HUDEP-2 (cell line): ENCODE data around the gene METTL1.

Source experiments
- DNase-seq, 76 experiments: peaks; one replicate each; lab custom pipeline; 2025; ENCODE audit not compliant: unreplicated experiment in 76 of 76; lab: John Stamatoyannopoulos, UW

METTL1 gene

DNA sequence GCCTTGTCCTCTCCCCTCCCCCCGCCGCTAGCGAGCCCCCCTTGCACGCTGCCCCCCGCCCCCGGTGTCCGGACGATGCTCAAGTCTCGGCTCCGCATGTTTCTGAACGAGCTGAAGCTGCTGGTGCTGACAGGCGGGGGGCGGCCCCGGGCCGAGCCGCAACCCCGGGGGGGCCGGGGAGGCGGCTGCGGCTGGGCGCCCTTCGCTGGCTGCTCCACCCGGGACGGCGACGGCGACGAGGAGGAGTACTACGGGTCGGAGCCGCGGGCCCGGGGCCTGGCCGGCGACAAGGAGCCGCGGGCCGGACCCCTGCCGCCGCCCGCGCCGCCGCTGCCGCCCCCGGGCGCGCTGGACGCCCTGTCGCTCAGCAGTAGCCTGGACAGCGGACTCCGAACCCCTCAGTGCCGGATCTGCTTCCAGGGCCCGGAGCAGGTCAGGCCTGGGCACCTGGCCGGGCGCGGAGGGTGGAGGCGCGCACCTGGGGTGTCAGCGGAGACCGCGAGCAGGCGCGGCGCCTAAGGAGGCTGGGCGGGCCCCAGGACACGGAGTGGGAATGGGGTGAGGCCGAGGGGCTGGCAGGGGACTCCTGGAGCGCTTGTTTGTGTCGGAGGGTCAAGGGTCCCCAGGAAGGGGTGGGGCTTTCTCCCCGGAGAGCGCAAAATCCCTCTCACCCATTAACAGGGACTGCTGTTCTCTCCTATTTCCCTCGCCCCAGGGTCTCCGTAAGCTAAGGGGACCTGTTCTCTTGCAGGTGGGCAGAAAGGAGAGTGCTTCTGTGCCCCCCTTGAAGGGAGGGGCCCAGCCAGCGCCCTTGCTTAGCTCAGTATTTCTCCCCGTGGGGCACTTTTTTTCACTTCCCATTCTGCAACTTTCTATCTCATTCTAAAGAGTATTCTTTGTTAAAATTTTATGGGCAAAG is 16.2 kb downstream of the METTL1 start:
- peak in 1 of 76 experiments; percentile 0 for DNase-seq

- no peak for DNase-seq
These were observed 16.8 kb downstream of the METTL1 start for GRCh38 chr12:57755194-57755453.

DNA sequence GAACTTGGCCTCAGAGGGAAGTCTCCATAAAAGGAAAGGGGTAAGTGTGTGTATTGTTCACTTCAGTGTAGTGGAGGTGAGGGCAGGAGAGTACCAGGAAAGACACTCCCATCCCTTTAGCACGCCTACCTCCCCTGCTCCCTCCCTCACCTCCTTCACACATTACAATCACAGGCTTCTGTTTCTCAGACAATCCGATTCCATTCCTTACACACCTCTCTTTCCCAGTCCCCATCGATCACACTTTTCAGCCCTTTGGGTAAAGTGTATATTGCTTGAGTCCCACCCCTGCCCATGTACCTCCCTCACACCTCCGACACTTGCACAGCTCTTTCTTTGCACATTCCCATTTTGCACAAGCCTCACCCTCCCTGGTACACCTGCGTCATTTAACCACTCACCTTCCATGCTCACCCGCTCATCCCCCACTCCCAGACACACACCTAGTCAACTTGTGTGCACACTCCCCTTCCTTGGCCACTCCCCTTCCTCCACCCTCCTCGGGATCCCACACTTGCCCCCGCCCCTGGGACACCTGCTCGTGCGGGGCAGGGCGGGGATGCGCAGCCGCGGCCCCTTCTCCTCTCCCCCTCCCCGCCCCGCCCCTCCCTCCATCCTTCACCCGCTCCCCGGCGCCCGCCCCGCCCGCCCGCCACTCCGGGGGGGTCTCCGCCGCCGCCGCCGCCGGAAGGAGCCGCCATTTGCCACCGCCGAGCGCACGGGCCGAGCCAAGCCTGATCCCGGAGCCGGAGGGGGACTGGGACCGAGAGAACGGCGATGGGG is 17.3 kb downstream of the METTL1 start, which contains the start of gene MARCHF9:
Gene MARCHF9, plus strand, starts transcription at position 693 of the 783 bp plus-strand sequence. CDS start 426 bp downstream, outside the sequence.
- DNase-seq = peak in 45 of 76 experiments; percentile 2 to 61 (median 37)

- peak in 22 of 76 experiments; percentile 7 to 49 (median 20) for DNase-seq
These were observed 18.1 kb downstream of the METTL1 start for GRCh38 chr12:57753756-57754337.

GRCh38 chr12:57752668-57753000 is 19.3 kb downstream of the METTL1 start:
- no peak for DNase-seq

GRCh38 chr12:57751788-57752667 is 19.9 kb downstream of the METTL1 start, which contains the start of gene CDK4:
TSS of gene CDK4 (minus strand) at chr12:57752310. CDS start at chr12:57751717, 593 bp downstream.
- peak; percentile 70 to 100 (median 99) for DNase-seq

GRCh38 chr12:57751432-57751787 is 20.5 kb downstream of the METTL1 start:
- DNase-seq = peak in 3 of 76 experiments; percentile 37 to 49 (median 40)

DNA sequence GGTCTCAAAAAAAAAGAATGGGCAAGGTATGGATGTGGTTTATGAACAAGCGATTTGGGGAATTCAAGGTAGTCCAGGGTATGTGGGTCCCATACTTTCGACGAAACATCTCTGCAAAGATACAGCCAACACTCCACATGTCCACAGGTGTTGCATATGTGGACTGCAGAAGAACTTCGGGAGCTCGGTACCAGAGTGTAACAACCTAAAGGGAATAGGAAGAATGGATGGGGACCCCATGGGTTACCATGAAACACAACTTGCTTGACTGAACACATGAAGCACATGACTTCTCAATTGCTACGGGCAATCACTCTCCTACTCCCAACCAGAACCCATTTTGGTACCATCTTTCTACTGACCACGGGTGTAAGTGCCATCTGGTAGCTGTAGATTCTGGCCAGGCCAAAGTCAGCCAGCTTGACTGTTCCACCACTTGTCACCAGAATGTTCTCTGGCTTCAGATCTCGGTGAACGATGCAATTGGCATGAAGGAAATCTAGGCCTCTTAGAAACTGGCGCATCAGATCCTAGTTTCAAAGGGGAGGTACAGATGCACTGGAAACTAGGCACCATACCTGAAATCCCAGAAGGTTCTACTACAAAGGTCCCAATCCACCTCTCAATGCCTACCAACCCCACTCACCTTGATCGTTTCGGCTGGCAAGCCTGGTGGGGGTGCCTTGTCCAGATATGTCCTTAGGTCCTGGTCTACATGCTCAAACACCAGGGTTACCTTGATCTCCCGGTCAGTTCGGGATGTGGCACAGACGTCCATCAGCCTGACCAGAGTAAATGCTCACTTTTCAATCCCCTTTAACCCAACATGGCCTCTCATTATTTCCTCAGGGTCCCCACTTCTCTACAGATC is 21.1 kb downstream of the METTL1 start:
- DNase-seq = no peak

- DNase-seq = peak in 1 of 76 experiments; percentile 2
These were observed 22.8 kb downstream of the METTL1 start for GRCh38 chr12:57749061-57749460.

- DNase-seq = peak in 2 of 76 experiments; percentile 17 to 28
These were observed 25.9 kb downstream of the METTL1 start for GRCh38 chr12:57746025-57746424.

DNA sequence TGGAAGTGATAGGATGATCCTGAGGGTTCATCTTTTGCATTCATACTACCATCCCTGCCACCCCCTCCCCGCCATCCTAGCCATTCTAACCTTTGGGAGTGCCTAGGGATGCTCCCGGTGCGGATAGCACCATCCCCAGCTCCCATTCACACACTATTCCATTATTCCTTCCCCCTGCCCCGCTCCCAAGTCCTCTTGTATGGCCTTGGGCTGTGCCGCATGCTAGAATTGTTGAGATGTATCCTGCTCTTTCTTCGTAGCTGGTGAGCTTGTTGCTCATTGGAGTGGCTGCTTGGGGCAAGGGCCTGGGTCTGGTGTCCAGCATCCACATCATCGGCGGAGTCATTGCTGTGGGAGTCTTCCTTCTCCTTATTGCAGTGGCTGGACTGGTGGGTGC is 26.4 kb downstream of the METTL1 start:
- peak in 7 of 76 experiments; percentile 10 to 39 (median 27) for DNase-seq

DNA sequence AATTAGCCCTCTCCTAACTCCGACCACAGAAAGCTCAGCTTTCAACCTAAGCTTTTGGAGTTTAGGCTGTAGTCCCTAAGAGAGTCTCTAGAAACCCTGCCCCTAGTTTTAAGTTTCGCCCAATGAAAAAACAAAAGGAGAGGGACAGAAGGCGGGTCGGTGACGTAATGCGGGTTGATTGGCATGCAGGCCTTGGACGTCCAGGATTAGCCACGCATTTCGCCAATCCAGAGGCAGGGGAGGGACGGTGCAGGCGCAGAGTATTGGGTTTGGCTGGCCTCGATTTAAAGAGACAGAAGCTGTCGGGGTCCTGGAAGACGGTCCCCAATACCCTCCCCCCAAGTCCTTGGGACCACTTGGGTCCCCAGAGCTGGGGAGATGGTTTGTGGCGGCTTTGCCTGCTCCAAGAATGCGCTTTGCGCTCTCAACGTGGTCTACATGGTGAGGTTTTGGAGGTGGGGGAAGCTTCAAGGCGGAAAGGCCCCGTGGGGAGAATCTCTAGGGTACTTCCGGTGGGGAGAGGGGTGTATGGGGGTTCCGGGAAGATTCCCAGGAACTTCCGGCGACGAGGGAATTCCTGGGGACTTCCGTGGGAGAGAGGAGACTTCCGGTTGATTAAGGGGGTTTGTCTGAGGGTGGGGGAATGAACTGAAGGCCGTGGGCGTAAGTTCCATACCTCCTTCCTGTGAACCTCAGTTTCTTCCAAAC is 27.0 kb downstream of the METTL1 start, which contains the start of gene TSPAN31:
Gene TSPAN31, plus strand, starts transcription at position 263 of the 708 bp plus-strand sequence. Its CDS starts 116 bp downstream, at position 379.
- peak in 75 of 76 experiments; percentile 60 to 96 (median 90) for DNase-seq

DNA sequence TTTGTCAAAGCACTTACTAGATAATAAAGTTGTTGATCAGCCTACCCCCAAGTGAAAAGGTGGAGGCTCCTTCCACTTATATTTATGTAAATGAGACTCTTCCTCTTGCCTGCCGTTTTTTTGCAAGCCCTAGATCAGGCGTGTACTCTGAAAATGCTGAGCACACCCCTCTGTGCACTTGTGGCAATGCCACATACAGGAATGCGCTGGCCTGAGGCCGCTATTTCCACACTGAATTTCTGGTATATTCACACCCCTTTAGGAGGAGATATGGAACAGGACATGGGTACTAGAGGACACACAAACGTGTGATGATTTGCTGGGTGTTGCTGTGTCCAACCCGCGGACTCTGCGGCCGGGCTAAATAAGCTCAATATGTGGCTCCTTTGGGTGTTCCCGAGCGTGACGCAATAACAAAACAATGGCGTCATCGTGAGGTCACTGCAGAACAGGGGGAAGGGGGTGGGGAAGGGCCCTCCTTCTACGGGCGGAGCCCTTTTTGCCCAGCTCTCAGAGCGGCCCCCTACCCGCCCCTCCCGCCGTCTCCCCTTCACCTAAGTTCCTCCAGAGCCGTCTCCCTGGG is 27.6 kb downstream of the METTL1 start:
- DNase-seq = peak in 49 of 76 experiments; percentile 26 to 79 (median 63)

DNA sequence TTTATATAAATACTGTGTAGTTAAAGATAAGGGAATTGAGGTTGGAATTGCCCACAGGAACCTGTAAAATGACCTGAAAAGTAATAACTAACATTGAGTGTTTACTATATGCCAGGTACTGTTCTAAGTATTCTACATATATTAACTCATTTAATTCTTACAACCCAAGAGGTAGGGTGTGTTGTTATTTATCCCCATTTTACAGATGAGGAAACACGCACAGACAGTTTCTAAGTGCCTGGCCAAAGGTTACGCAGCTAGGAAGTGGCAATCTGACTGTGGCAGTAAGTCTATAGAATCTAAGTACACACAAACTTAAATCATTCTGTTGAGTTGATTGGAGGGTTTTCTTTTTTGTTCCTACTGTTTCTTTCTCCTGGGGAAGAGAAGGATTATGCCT is 28.1 kb downstream of the METTL1 start:
- DNase-seq = no peak

DNA sequence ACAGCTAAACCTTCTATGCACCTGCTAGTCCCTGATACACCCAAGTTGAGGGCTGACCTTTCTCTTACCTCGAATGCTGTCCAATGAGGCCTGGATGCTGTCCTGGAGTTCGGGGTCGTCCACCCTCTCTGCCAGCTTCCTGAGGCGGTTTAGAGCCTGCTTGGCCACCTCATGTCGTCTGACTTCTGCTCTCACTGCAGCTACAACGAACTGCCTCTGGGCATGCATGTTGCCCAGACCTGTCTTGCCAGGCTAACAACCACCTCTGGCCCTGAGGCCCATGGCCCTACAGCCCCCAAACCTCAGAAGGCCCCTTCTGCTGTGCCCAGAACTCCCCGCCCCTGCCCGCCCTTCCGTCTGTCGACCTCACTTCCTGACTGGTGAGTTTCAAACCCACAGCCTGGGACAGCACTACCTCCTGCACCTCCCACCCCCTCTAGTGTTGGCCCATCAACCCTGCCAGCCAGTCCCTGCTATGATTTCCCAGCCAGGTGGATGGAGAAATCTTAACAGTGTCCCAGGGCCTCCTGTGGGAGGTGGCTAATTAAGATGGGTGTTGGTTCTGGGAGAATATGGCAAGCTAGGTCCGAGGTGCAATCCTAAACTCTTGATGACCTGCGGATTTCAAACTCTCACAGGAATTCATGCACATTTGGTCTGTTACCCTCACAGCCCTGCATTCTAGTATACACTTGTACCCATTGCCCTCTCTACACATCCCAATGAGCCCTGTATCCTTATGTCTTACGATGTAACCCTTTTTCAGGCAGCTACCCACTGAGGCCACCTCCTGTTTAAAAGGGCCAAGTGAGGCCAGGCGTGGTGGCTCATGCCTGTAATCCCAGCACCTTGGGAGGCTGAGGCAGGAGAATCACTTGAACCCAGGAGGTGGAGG is 29.8 kb downstream of the METTL1 start:
- DNase-seq = peak in 46 of 76 experiments; percentile 5 to 68 (median 36)

- peak in 1 of 76 experiments; percentile 7 for DNase-seq
These were observed 30.5 kb downstream of the METTL1 start for GRCh38 chr12:57741413-57741789.
